ENCODE measurements around the gene RUNX1. TPM values are rescaled to one million over a fixed set of nuclear protein-coding genes. Genes with fewer than 3 reads are reported as not detected.

The RUNX1 gene
- total and polyA plus RNA-seq, 4 donors = 23.3 to 100 (median 33.4) TPM

DNA sequence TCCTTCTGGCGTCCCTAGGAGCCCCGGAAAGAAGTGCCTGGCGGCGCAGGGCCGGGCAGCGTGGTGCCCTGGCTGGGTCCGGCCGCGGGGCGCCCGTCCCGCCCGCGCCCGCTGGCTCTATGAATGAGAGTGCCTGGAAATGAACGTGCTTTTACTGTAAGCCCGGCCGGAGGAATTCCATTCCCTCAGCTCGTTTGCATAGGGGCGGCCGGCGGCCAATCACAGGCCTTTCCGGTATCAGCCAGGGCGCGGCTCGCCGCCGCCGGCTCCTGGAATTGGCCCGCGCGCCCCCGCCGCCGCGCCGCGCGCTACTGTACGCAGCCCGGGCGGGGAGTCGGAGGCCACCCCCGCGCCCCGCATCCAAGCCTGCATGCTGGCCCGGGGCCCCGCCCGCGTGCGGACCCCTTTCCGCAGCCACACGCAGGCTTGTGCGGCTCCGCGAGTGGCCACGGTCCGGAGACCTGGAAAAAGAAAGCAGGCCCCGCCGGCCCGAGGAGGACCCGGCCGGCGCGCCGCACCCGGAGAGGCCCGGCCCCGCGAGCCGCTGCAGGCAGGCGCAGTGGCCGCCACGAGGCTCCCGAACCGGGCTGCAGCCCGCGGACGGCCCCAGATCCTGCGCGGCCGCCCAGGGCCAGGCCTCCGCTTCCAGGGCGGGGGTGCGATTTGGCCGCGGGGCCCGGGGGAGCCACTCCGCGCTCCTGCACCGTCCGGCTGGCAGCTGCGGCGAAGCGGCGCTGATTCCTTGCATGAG is 160.4 kb downstream of the RUNX1 start:
- H3K27me3 ChIP-seq (ENCODE audit: control insufficient read depth in 3 of 3, insufficient read depth in 3 of 3, low read length in 2 of 3) = peaks cover 0 to 66% (median 66%) of the 10 kb centered on the region in 3 donors
- H3K36me3 ChIP-seq (ENCODE audit: control insufficient read depth in 4 of 4, insufficient read depth in 4 of 4, low read length in 4 of 4) = no peaks in the 10 kb centered on the region
- WGBS, 2 donors = 1% methylated on average over 76 to 96 of the region's 96 CpGs

DNA sequence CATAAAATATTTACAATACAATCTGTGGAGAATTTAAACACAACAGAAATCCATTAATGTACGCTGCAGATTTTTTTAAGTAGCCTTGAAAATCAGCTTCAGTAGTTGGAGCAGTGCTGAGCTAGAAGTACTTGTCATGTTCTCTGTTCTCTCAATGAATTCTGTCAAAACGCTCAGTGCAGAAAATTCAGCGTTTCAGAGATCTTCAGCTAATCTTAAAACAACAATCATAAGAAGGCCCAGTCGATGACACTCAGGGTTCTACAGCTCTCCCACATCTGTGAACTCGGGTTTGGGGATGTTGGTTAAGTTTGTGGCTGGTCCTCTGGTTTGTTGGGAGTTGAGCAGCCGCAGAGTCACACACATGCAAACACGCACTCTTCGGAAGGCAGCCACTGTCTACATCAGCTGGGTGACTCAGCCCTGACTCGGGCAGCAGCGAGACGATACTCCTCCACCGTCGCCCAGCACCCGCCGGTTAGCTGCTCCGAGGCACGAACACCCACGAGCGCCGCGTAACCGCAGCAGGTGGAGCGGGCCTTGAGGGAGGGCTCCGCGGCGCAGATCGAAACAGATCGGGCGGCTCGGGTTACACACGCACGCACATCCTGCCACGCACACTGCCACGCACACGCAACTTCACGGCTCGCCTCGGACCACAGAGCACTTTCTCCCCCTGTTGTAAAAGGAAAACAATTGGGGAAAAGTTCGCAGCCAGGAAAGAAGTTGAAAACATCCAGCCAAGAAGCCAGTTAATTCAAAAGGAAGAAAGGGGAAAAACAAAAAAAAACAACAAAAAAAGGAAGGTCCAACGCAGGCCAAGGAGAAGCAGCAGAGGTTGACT is 161.2 kb downstream of the RUNX1 start:
- peak overlapping the region; percentile 88 to 94 for H3K27ac ChIP-seq (ENCODE audit: low read depth in 1 of 2, low read length in 1 of 2)
- TF ChIP-seq, protein P1, sequence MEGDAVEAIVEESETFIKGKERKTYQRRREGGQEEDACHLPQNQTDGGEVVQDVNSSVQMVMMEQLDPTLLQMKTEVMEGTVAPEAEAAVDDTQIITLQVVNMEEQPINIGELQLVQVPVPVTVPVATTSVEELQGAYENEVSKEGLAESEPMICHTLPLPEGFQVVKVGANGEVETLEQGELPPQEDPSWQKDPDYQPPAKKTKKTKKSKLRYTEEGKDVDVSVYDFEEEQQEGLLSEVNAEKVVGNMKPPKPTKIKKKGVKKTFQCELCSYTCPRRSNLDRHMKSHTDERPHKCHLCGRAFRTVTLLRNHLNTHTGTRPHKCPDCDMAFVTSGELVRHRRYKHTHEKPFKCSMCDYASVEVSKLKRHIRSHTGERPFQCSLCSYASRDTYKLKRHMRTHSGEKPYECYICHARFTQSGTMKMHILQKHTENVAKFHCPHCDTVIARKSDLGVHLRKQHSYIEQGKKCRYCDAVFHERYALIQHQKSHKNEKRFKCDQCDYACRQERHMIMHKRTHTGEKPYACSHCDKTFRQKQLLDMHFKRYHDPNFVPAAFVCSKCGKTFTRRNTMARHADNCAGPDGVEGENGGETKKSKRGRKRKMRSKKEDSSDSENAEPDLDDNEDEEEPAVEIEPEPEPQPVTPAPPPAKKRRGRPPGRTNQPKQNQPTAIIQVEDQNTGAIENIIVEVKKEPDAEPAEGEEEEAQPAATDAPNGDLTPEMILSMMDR (IDR thresholded peaks at IDR 0.05; ENCODE audit: control extremely low read depth, extremely low read depth) = no peak
- H3K4me3 ChIP-seq = peak overlapping the region; percentile 50
- peaks cover 0 to 27% (median 0%) of the 10 kb centered on the region in 5 donors for H3K4me1 ChIP-seq (ENCODE audit: control insufficient read depth in 5 of 5, insufficient read depth in 5 of 5, low read length in 5 of 5)
- H3K36me3 ChIP-seq (ENCODE audit: control insufficient read depth in 4 of 4, insufficient read depth in 4 of 4, low read length in 4 of 4) = no peaks in the 10 kb centered on the region
- H3K27me3 ChIP-seq (ENCODE audit: control insufficient read depth in 3 of 3, insufficient read depth in 3 of 3, low read length in 2 of 3) = peaks cover 0 to 62% (median 61%) of the 10 kb centered on the region in 3 donors
- H3K9ac ChIP-seq (ENCODE audit: insufficient read depth in 1 of 2, low read length in 2 of 2) = peak overlapping the region; percentile 41 to 67
- peaks cover 0 to 2% (median 0%) of the 10 kb centered on the region in 4 donors for H3K9me3 ChIP-seq (ENCODE audit: control insufficient read depth in 4 of 4, insufficient read depth in 3 of 4, low read length in 3 of 4)
- peak in 2 of 3 donors; percentile 51 to 69 for DNase-seq
- ATAC-seq (ENCODE audit: insufficient read depth, low FRiP score) = peak; percentile 34
- 1 to 2% methylated on average over 40 of the region's 40 CpGs for WGBS, 2 donors

More for the DNA sequence above, 160.4 kb downstream of the RUNX1 start:
- DNase-seq (peak; percentile 95 to 96 (median 96)), ATAC-seq (ENCODE audit: insufficient read depth, low FRiP score) (peak; percentile 70)
- peaks cover 0 to 27% (median 0%) of the 10 kb centered on the region in 5 donors for H3K4me1 ChIP-seq (ENCODE audit: control insufficient read depth in 5 of 5, insufficient read depth in 5 of 5, low read length in 5 of 5)
- peak overlapping the region; percentile 58 for H3K4me3 ChIP-seq
- TF ChIP-seq, protein P1 (IDR thresholded peaks at IDR 0.05; ENCODE audit: control extremely low read depth, extremely low read depth) = no peak
- H3K9ac ChIP-seq (ENCODE audit: insufficient read depth in 1 of 2, low read length in 2 of 2) = peak overlapping the region; percentile 41 to 67
- H3K9me3 ChIP-seq (ENCODE audit: control insufficient read depth in 4 of 4, insufficient read depth in 3 of 4, low read length in 3 of 4) = peaks cover 0 to 2% (median 0%) of the 10 kb centered on the region in 4 donors
- H3K27ac ChIP-seq (ENCODE audit: low read depth in 1 of 2, low read length in 1 of 2) = peak overlapping the region; percentile 88 to 94

DNA sequence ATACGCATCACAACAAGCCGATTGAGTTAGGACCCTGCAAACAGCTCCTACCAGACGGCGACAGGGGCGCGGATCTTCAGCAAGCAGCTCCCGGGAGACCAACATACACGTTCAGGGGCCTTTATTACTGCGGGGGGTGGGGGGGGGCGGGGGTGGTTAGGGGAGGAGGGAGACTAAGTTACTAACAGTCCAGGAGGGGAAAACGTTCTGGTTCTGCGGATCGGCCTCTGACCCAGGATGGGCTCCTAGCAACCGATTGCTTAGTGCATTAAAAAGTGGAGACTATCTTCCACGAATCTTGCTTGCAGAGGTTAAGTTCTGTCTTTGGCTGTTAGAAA is 162.0 kb downstream of the RUNX1 start:
- peaks cover 0 to 2% (median 0%) of the 10 kb centered on the region in 4 donors for H3K9me3 ChIP-seq (ENCODE audit: control insufficient read depth in 4 of 4, insufficient read depth in 3 of 4, low read length in 3 of 4)
- H3K36me3 ChIP-seq (ENCODE audit: control insufficient read depth in 4 of 4, insufficient read depth in 4 of 4, low read length in 4 of 4) = no peaks in the 10 kb centered on the region
- TF ChIP-seq, protein P1 (IDR thresholded peaks at IDR 0.05; ENCODE audit: control extremely low read depth, extremely low read depth) = no peak
- WGBS, 2 donors = 5 to 6% methylated on average over 14 to 15 of the region's 15 CpGs
- DNase-seq (no peak), ATAC-seq (ENCODE audit: insufficient read depth, low FRiP score) (no peak)
- peaks cover 0 to 53% (median 52%) of the 10 kb centered on the region in 3 donors for H3K27me3 ChIP-seq (ENCODE audit: control insufficient read depth in 3 of 3, insufficient read depth in 3 of 3, low read length in 2 of 3)
- peak overlapping the region in 1 of 2 donors; percentile 57 for H3K9ac ChIP-seq (ENCODE audit: insufficient read depth in 1 of 2, low read length in 2 of 2)
- H3K4me3 ChIP-seq = peak overlapping the region; percentile 66
- H3K4me1 ChIP-seq (ENCODE audit: control insufficient read depth in 5 of 5, insufficient read depth in 5 of 5, low read length in 5 of 5) = peaks cover 0 to 27% (median 0%) of the 10 kb centered on the region in 5 donors
- H3K27ac ChIP-seq (ENCODE audit: low read depth in 1 of 2, low read length in 1 of 2) = peak overlapping the region in 1 of 2 donors; percentile 93

Measured in lung (tissue), 12 donors.